T-helper 2 cell (primary cell): ENCODE data around the gene CALML6.
"Not testable (repeated sequence)": the region's sequence is repeated elsewhere in the genome, so short reads cannot be mapped to it uniquely, and the experiment has no call there.

Experiments used
- DNase-seq, 5 experiments: peaks; one replicate each; pipeline versions ENCODE4 v3.0.0 to v3.0.0-alpha.2; 2012 to 2022
- total RNA-seq, 2 donors: gene quantifications; one replicate each; lab custom pipeline; 2026; lab: John Stamatoyannopoulos, UW

The CALML6 gene, protein sequence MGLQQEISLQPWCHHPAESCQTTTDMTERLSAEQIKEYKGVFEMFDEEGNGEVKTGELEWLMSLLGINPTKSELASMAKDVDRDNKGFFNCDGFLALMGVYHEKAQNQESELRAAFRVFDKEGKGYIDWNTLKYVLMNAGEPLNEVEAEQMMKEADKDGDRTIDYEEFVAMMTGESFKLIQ
- 0 to 0.54 reads per million in 2 donors for total RNA-seq

- no peak for DNase-seq
These were observed at the start of gene CALML6 for GRCh38 chr1:1914971-1915692. CALML6 (plus strand) TSS chr1:1915260; CDS start chr1:1915281, 21 bp downstream.

DNA sequence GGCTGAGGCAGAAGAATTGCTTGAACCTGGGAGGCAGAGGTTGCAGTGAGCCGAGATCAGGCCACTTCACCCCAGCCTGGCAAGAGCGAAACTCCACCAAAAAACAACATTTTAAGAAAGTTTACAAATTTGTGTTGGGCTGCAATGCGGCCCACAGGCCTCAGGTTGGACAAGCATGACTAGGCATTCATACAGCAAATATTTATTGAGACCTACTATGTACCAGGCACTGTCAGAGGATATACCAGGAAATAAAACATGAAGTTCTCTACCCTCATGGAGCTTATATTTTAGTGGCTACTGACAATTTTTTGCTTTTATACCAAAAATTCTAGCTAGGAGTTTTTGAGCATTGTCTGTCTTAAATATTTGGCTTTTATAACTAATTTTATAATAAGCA lies 47.9 kb upstream of the CALML6 start:
- no peak for DNase-seq

DNA sequence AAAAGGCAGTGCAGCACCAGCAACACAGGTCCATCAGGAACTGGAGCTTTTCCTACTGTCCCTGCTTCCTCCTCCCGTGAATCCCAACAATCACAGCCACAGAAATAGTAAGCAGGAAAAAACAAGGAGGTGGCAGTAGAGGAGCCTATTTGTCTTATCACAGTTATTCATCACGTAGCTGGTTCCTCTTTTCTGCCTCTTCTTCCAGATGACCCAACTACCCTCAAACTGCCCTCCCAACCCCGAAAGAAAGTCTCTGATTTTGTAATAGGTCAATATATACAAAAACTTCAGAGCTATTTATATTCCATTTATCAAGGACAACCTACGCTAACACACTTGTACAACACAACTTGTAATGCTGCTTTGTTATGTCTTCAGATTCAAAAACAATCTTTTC lies 45.6 kb upstream of the CALML6 start:
- no peak for DNase-seq

GRCh38 chr1:1872329-1872994 lies 42.6 kb upstream of the CALML6 start:
- no peak for DNase-seq

DNA sequence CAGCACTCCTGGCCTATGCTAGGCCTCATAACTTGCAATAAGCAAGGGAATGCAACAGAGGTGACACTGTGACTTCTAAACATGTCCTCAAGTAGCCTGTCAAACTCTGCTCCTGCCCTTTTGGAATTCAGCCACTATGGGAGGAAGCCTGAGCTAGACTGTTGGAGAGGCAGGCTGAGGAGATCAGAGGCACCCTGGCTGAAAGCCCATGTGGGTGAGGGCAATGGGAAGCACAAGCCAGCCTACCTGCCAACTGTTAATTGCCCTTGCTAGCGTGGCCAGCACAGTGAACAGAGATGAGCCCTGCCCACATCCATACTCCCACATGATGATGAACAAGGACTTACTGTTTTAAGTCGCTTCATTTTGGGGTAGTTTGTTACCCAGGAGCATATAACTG lies 41.9 kb upstream of the CALML6 start:
- no peak for DNase-seq

GRCh38 chr1:1874901-1875300 lies 40.2 kb upstream of the CALML6 start:
- no peak for DNase-seq

- DNase-seq: peak in 1 of 5 experiments; percentile 82
These were observed 39.1 kb upstream of the CALML6 start for GRCh38 chr1:1875932-1876331.

GRCh38 chr1:1876335-1876930 lies 38.6 kb upstream of the CALML6 start:
- no peak for DNase-seq

- DNase-seq: no peak
These were observed 37.1 kb upstream of the CALML6 start for GRCh38 chr1:1877865-1878436.

- DNase-seq: no peak
These were observed 35.1 kb upstream of the CALML6 start for GRCh38 chr1:1879942-1880341.

GRCh38 chr1:1880617-1881312 lies 34.3 kb upstream of the CALML6 start:
- DNase-seq: no peak

DNA sequence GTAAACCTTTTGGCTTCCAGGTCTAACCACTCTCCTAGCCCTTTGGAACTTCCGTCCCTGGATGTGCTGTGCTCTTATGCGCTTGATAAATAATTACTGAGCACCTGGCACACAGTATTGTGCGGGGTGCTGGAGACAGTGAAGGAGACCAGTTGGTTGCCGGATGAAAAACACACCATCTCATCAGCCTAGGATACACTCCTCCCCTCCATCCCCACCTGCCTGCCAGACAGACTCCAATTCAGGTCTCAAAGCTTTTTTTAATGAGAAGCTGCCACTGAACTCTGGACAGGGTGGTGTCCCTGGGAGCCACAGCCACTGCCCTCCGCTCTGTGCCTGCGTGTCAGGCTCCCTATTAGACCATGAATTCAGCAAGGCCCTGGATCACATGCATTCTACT lies 33.3 kb upstream of the CALML6 start:
- no peak for DNase-seq

GRCh38 chr1:1883092-1883873 lies 31.8 kb upstream of the CALML6 start:
- DNase-seq: no peak

DNA sequence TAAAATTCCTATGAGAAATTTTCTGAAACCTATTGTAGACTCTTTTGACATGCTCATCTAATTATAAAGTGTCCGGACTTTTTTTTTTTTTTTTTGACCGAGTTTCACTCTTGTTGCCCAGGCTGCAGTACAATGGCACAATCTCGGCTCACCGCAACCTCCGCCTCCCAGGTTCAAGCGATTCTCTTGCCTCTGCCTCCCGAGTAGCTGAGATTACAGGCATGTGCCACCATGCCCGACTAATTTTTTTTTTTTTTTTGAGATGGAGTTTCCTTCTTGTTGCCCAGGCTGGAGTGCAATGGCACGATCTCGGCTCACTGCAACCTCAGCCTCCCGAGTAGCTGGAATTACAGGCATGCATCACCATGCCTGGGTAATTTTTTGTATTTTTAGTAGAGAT lies 31.2 kb upstream of the CALML6 start:
- DNase-seq: not testable (repeated sequence)

DNA sequence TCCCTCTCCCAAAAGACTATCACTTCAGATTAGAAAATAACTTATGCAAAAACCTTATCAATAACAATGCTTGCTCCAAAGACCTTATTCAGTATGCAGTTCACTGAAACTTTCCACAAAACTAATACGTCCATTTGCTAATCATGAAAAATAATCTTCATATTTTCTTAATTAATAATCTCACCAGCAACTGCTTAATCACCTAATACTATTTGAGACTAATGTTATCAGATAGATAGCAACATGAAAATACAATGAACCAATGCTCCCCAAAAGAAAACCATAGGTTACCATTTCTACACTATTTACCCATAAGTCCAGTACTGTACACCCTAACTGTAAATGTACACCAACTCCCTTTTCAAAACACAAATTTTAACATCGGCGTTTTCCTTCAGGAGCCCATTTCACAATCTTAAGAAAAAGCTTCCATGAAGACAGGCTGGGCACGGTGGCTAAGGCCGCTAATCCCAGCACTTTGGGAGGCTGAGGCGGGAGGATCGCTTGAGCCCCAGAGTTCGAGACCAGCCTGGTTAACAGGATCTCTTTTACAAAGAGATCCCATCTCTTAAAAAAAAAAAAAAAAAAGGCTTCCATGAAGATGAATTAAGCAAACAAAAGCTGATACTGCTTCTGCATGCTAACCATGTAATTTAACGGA lies 25.8 kb upstream of the CALML6 start:
- DNase-seq: no peak

DNA sequence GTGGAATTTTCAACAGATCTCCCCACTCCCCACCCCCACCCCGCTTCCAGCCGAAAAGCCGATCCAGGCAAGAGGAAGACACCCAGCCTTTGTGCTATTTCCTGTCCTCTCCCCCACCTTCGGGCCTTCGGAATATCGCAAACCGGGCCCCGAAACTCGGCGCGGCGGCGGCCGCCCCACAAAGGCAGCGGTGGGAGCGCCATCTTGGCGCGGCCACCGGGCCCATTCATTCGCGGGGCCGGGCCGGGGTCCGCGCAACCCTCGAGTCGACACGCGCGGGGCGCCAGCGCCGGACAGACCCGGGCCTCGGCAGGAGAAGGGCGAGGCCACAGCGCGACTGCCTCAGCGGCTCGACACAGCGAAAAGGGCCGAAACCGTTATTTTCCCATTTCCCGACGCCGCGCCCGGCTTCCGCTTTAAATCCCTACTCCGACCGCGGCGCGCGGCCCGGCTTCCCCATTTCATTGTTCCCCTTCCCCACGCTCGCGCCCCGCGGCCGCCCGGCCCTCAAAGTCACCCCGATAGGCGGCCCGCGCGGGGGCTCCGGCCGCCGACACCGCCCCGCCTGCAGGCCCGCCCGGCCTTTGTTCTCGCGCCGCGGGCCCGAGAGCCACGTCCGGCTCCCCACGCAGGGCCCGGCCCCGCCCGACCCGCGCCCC lies 25.1 kb upstream of the CALML6 start:
- DNase-seq: peak in 4 of 5 experiments; percentile 10 to 61 (median 38)

DNA sequence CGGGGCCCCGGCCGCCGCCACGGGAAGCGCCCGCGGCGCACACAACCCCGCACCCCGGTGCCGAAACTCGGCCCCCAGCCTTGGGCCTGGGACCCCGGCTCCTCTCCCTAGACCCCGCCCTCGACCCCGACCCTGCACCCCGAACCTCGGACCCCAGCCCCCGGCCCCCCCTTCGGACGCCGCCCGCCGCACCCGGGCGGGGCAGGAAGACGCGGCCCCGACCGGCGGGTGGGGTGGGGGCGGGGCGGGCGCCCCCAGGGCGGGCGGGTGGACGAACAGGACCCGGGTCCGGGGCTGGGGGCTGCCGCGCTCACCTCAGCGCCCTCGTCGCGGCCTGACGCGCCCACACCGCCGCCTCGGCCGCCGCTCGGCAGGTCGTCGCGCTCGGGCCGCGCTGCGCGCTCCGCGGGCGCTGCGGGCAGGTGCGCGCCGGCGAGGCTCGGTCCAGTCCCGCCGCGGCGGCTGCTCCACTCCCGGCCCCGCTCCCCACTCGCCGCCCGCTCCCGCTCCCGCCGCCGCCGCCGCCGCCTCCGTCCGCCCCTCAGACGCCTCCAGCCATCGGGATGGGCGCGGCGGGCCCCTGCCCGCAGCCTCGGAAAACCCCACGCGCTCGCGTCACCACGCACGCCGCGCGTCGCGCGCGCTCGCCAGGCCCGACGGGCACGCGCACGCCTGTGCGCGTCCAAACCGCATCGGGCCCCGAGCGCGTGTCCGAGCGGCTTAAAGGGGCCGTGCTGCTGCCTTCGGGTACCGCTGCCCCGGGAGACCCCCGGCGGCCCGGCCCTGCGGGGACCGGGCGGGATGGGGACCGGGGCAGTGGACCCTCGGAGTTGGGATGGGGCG lies 24.3 kb upstream of the CALML6 start, which contains the start of gene GNB1:
Gene GNB1, minus strand, starts transcription at position 582 of the 843 bp plus-strand sequence. CDS start 65,634 bp downstream, outside the sequence.
- DNase-seq: peak; percentile 79 to 94 (median 82)

GRCh38 chr1:1891349-1892078 lies 23.5 kb upstream of the CALML6 start:
- peak; percentile 49 to 83 (median 80) for DNase-seq
